Activated CD4-positive, alpha-beta T cell treated with anti-CD3 and anti-CD28 coated beads, Interleukin-2, amount 50 U/mL, for 16 hours (primary cell): ENCODE data around the gene CRTAP.
"Not testable (repeated sequence)": the region's sequence is repeated elsewhere in the genome, so short reads cannot be mapped to it uniquely, and the experiment has no call there.

Experiments used
- DNase-seq: peaks from one replicate; pipeline ENCODE4 v3.0.0-alpha.2; 2020

CRTAP gene

DNA sequence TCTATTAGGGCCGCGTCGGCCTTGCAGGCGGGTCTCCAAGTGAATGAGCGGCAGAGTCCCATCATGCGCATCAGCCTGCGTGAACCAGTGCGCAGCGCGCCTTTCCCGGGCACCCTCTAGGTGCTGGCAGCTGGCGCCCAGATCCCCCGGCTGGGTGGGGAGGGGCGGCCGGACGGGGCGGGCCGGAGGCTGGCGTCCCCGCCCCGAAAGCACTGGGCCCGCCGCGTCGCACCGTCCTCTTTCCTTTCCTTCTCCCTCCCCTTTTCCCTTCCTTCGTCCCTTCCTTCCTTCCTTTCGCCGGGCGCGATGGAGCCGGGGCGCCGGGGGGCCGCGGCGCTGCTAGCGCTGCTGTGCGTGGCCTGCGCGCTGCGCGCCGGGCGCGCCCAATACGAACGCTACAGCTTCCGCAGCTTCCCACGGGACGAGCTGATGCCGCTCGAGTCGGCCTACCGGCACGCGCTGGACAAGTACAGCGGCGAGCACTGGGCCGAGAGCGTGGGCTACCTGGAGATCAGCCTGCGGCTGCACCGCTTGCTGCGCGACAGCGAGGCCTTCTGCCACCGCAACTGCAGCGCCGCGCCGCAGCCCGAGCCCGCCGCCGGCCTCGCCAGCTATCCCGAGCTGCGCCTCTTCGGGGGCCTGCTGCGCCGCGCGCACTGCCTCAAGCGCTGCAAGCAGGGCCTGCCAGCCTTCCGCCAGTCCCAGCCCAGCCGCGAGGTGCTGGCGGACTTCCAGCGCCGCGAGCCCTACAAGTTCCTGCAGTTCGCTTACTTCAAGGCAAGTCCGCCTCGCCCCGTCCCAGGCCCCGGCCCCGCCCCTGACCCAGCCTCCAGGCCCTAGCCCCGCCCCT, at the start of gene CRTAP:
CRTAP (plus strand) TSS at position 243 of the 850 bp plus-strand sequence; CDS start at position 307, 64 bp downstream.
- peak; percentile 90 for DNase-seq

- peak; percentile 57 for DNase-seq
Observed at GRCh38 chr3:33064929-33065328, 48.9 kb upstream of the CRTAP start.

- peak; percentile 73 for DNase-seq
Observed at GRCh38 chr3:33067484-33067883, 46.3 kb upstream of the CRTAP start.

GRCh38 chr3:33069862-33070261, 44.0 kb upstream of the CRTAP start:
- DNase-seq = not testable (repeated sequence)

GRCh38 chr3:33071181-33071580, 42.6 kb upstream of the CRTAP start:
- DNase-seq = no peak

GRCh38 chr3:33071946-33072345, 41.9 kb upstream of the CRTAP start:
- no peak for DNase-seq

DNA sequence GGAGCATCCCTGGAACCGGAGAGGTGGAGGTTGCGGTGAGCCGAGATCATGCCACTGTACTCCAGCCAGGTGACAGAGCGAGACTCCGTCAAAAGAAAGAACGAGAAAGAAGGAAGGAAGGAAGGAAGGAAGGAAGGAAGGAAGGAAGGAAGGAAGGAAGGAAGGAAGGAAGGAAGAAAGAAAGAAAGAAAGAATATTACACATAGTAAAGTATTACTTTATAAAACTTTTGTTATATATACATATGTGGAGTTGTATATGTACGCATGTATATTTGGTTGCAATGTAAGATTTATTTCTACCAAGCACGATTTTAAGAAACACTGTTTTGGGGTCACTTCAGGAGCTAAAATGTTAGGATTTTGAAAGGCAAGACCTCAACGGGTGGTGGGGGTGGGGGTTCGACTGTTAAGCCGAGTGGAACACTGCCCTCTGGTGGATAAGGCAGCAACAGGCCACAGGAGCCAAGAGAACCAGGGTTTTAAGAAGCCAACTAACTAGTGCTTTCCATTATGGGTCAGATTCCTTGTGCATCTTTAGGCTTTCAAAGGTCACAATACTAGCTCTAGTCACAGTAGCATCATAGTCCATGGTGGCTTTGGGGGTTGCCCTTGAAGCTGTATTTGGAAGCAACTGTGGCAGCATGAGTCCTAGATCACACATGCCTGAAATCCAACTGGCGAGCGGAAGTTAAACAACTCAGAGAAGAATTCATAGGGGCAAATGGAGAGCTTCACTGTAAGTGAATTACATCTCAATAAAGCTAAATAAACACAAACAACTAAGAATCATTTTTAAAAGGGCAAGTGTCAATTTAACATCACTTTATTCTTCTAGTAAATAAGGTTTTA, 39.4 kb upstream of the CRTAP start:
- DNase-seq = peak; percentile 81

DNA sequence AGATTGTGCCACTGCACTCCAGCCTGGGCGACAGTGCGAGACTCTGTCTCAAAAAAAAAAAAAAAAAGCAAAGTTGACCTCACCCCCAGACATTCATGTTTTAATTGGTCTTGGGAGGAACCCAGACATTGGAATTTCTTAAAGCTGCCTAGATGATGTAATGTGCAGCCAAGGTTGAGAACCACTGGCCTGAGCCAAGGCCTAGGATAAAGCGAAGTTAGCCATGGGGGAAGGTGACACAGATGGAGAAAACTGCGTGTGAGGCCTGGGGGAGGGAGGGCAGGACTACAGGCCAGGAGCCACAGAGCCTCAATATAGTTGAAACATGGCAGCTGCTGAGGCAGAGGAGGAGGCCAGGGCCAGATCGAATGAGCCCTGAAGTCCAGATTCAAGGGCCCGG, 37.8 kb upstream of the CRTAP start:
- DNase-seq = no peak

DNA sequence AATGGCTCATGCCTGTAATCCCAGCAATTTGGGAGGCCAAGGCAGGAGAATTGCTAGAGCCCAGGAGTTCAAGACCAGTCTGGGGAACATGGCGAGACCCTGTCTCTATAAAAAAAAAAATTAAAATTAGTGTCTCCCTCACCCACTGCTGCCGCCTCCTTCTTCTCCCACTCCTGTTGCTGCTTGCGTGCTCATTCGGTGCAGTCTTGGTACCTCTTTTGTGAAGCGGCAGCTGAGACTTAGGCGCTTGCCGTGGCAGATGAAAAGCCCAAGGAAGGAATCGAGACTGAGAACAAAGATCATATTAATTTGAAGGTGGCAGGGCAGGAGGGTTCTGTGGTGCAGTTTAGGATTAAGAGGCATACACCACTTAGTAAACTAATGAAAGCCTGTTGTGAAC, 36.9 kb upstream of the CRTAP start:
- DNase-seq = no peak

DNA sequence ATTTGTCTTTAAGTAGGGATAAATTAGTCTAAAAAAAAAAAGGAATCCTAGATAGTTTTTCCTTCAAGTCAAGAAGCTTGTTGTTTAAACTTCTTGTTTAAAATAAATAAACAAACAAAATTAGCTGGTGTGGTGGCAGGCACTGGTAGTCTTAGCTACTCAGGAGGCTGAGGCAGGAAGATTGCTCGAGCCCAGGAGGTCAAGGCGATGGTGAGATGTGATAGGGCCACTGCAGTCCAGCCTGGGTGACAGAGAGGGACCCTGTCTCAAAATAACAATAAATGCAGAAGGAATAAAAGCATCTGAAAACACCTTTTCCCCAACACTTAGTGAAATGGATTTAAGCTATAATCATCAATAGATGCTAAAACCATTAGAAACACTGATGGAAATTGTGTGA, 35.8 kb upstream of the CRTAP start:
- no peak for DNase-seq

DNA sequence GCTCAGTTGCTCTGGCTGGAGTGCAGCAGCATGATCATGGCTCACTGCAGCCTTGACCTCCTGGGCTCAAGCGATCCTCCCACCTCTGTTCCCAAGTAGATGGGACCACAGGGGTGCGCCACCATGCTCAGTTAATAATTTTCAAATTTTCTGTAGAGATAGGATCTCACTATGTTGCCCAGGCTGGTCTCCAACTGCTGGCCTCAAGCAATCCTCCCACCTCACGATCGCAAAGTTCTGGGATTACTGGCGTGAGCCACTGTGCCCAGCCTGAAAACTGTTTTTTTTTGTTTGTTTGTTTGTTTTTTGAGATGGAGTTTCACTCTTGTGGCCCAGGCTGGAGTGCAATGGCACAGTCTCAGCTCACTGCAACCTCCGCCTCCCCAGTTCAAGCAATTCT, 34.0 kb upstream of the CRTAP start:
- DNase-seq = not testable (repeated sequence)

DNA sequence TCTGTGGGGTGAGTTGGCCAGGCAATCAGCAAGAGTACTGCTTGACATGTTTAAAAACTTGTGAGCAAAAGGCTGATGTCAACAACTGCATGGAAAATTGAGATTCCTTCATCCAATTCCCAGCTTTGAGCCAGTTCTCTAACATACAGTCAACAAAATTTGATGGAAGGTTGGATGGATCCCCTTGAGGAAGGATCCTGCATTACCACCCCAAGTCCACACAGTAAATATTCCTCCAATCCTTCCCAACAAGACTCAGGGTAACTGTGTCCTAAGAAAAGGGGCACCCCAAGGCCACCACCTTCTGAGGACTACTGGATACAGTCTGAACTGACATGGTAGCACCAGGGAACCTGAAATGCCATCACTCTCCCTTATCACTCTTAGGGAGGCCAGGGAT, 32.0 kb upstream of the CRTAP start:
- no peak for DNase-seq

GRCh38 chr3:33083958-33084357, 29.9 kb upstream of the CRTAP start:
- no peak for DNase-seq

DNA sequence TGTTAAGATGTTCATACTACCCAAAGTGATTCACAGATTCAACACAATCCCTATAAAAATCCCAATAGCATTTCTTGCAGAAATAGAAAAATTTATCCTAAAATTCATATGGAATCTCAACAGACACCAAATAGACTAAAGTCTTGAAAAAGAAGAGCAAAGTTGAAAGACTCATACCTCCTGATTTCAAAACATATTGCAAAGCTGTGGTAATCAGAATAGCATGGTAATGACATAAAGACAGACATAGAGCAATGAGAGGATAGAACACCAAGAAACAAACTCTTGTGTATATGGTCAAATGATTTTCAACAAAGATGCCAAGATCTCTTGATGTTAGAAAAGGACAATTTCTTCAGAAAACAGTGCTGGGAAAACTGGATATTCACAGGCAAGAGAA, 25.1 kb upstream of the CRTAP start:
- no peak for DNase-seq

DNA sequence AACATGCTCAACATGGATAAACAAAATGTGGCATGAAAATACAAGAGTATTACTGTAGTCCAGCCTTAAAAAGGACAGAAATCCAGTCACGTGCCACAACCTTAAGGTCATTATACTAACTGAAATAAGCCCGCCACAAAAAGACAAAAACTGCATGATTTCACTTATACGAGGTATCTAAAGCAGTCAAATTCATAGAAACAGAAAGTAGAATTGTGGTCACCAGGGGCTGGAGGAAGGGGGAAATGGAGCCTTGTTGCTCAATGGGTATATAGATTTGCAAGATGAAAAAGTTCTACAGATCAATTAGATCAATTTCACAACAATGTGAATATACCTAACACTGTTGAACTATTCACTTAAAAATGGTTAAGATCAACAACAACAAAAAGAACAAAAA, 24.3 kb upstream of the CRTAP start:
- DNase-seq = peak; percentile 67

GRCh38 chr3:33091746-33092145, 22.1 kb upstream of the CRTAP start:
- no peak for DNase-seq

GRCh38 chr3:33092496-33093254, 21.1 kb upstream of the CRTAP start:
- DNase-seq = no peak

- no peak for DNase-seq
Observed at GRCh38 chr3:33093847-33094246, 20.0 kb upstream of the CRTAP start.

GRCh38 chr3:33095436-33095835, 18.4 kb upstream of the CRTAP start:
- no peak for DNase-seq

DNA sequence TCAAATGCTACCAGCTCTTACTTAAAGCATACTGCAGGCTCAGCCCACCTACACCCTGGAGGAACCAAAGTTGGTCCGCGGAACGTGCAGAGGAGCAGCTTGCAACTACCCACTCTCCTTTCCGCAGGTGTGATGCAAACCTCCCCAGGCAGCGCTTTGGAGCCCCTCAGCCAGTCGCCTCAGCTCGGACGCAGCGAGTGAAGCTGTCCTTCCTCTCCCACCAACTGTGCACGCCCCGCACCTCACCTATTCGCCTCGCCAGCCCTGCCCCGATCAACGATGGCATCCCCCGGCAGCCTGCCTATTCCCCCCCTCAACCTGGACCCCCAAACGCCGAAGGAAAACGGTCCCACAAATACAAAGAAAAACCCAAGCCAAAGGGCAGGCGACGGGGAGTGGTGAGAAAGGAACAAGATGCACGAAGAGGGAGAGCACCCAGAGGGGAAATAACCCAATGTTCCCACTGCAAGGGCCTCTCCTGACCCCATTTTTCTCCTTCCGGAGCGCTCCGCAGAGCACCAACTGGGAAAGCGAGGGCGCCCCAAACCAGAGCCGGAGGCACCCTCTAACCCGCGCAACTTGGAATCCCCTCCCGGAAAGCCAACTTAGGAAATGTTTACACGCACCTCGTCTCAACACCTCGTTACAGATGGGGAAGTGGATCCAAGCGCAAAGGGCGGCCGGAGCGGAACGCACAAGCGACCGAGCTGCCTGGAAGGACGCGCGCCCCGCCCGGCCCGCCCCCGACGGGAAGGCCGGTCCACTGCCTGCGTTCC, 17.5 kb upstream of the CRTAP start:
- peak; percentile 37 for DNase-seq

DNA sequence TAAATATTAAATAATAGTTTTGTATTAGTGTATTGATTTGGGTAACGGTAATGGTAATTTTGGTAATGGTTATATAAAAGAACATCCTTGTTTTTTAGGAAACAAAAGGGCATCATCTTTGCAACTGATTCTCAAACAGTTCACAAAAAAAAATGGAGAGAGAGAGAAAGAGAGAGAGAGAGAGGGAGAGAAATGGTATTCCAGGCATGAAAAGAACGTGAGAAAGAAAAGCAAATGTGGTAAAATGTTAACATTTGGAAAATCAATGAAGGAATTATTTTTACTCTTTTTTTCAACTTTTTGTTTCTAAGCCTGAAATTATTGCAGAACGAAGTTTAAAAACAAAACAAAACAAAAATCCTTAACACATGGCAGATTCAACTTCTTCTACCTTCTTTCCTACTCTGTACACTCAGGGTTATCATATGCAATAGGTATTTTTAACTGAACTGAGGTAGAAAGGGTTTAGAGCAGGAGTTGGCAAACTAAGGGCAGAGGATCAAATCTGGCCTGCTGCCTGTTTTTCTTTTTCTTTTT, 14.6 kb upstream of the CRTAP start:
- DNase-seq = no peak

DNA sequence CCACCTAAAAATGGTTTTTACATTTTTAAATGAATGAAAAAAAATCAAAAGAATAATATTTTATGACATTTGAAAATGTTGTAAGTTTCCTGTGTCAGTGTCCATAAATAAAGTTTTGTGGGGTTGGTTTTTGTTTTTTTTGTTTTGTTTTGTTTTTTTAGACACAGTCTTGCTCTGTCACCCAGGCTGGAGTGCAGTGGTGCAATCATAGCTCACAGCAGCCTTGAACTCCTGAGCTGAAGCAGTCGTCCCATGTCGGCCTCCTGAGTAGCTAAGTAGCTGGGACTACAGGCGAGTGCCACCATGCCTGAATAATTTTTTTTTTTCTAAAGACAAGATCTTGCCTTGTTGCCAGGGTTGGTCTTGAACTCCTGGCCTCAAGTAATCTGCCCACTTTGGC, 14.1 kb upstream of the CRTAP start:
- DNase-seq = no peak
